Activated naive CD4-positive, alpha-beta T cell treated with anti-CD3 and anti-CD28 coated beads, Interleukin-2, amount 50 U/mL, for 24 hours (primary cell): ENCODE data around the gene TRAPPC10.
A peak's percentile ranks its signal among the peaks of the same experiment; 100 is the strongest.

Source experiments
- H3K27ac Mint-ChIP-seq: one replicate; pipeline ENCODE4 v1.8.0; 2021; ENCODE audit warnings: mild to moderate bottlenecking, mixed read lengths
- H3K27me3 Mint-ChIP-seq: one replicate; pipeline ENCODE4 v1.8.0; 2021; ENCODE audit warnings: mixed read lengths
- H3K36me3 Mint-ChIP-seq: one replicate; pipeline ENCODE4 v1.8.0; 2021; ENCODE audit warnings: mixed read lengths
- H3K4me1 Mint-ChIP-seq: one replicate; pipeline ENCODE4 v1.8.0; 2021; ENCODE audit warnings: mixed read lengths
- H3K4me3 Mint-ChIP-seq: one replicate; pipeline ENCODE4 v1.8.0; 2021; ENCODE audit warnings: mild to moderate bottlenecking, mixed read lengths
- H3K9me3 Mint-ChIP-seq: one replicate; pipeline ENCODE4 v1.8.0; 2021; ENCODE audit warnings: mixed read lengths

TRAPPC10 gene

GRCh38 chr21:44011123-44011522 lies 986 bp upstream of the TRAPPC10 start:
- H3K9me3 Mint-ChIP-seq, result no peaks in the 10 kb centered on the region
- H3K36me3 Mint-ChIP-seq, result peaks cover 2% of the 10 kb centered on the region
- no peaks in the 10 kb centered on the region for H3K27me3 Mint-ChIP-seq
- H3K4me1 Mint-ChIP-seq, result peaks cover 45% of the 10 kb centered on the region
- peak overlapping the region; percentile 94 for H3K4me3 Mint-ChIP-seq
- peak overlapping the region; percentile 96 for H3K27ac Mint-ChIP-seq

GRCh38 chr21:44012474-44013379 lies 618 bp downstream of the TRAPPC10 start:
- Mint-ChIP-seq H3K4me3 (peak overlapping the region; percentile 93), H3K4me1 (peaks cover 61% of the 10 kb centered on the region), H3K9me3 (no peaks in the 10 kb centered on the region), H3K36me3 (peaks cover 2% of the 10 kb centered on the region), H3K27me3 (no peaks in the 10 kb centered on the region), H3K27ac (peak overlapping the region; percentile 91)

- Mint-ChIP-seq H3K4me1 (peaks cover 67% of the 10 kb centered on the region), H3K27me3 (no peaks in the 10 kb centered on the region), H3K27ac (peak overlapping the region; percentile 91), H3K36me3 (peaks cover 2% of the 10 kb centered on the region), H3K4me3 (peak overlapping the region; percentile 93), H3K9me3 (no peaks in the 10 kb centered on the region)
Measured at GRCh38 chr21:44013380-44014088, 1.4 kb downstream of the TRAPPC10 start.

- H3K9me3 Mint-ChIP-seq, result no peaks in the 10 kb centered on the region
- H3K4me3 Mint-ChIP-seq, result peak overlapping the region; percentile 58
- H3K27ac Mint-ChIP-seq, result peak overlapping the region; percentile 79
- H3K36me3 Mint-ChIP-seq, result no peaks in the 10 kb centered on the region
- peaks cover 91% of the 10 kb centered on the region for H3K4me1 Mint-ChIP-seq
- no peaks in the 10 kb centered on the region for H3K27me3 Mint-ChIP-seq
Measured at GRCh38 chr21:44017601-44018000, 5.5 kb downstream of the TRAPPC10 start.

- peak overlapping the region; percentile 79 for H3K27ac Mint-ChIP-seq
- H3K4me1 Mint-ChIP-seq, result peaks cover 93% of the 10 kb centered on the region
- no peaks in the 10 kb centered on the region for H3K36me3 Mint-ChIP-seq
- no peaks in the 10 kb centered on the region for H3K9me3 Mint-ChIP-seq
- no peaks in the 10 kb centered on the region for H3K27me3 Mint-ChIP-seq
- peak overlapping the region; percentile 58 for H3K4me3 Mint-ChIP-seq
Measured at GRCh38 chr21:44018127-44018526, 6.0 kb downstream of the TRAPPC10 start.

GRCh38 chr21:44018813-44019567 lies 6.9 kb downstream of the TRAPPC10 start:
- H3K9me3 Mint-ChIP-seq, result no peaks in the 10 kb centered on the region
- H3K27ac Mint-ChIP-seq, result peak overlapping the region; percentile 65

GRCh38 chr21:44019568-44019958 lies 7.5 kb downstream of the TRAPPC10 start:
- Mint-ChIP-seq H3K9me3 (no peaks in the 10 kb centered on the region), H3K4me1 (peaks cover 92% of the 10 kb centered on the region), H3K36me3 (no peaks in the 10 kb centered on the region), H3K27ac (peak overlapping the region; percentile 65), H3K4me3 (peak overlapping the region; percentile 24), H3K27me3 (no peaks in the 10 kb centered on the region)

More at GRCh38 chr21:44018813-44019567, 6.9 kb downstream of the TRAPPC10 start:
- Mint-ChIP-seq H3K36me3 (no peaks in the 10 kb centered on the region), H3K27me3 (no peaks in the 10 kb centered on the region), H3K4me3 (peak overlapping the region; percentile 24), H3K4me1 (peaks cover 92% of the 10 kb centered on the region)

GRCh38 chr21:44020551-44020950 lies 8.4 kb downstream of the TRAPPC10 start:
- no peaks in the 10 kb centered on the region for H3K36me3 Mint-ChIP-seq
- H3K27ac Mint-ChIP-seq, result peak overlapping the region; percentile 30
- H3K9me3 Mint-ChIP-seq, result no peaks in the 10 kb centered on the region
- no peaks in the 10 kb centered on the region for H3K27me3 Mint-ChIP-seq
- peaks cover 92% of the 10 kb centered on the region for H3K4me1 Mint-ChIP-seq
- H3K4me3 Mint-ChIP-seq, result no peak overlapping the region

GRCh38 chr21:44021064-44021463 lies 9.0 kb downstream of the TRAPPC10 start:
- Mint-ChIP-seq H3K27ac (peak overlapping the region; percentile 74), H3K36me3 (no peaks in the 10 kb centered on the region), H3K9me3 (no peaks in the 10 kb centered on the region), H3K4me3 (peak overlapping the region; percentile 5), H3K4me1 (peaks cover 92% of the 10 kb centered on the region), H3K27me3 (no peaks in the 10 kb centered on the region)

GRCh38 chr21:44024257-44024656 lies 12.1 kb downstream of the TRAPPC10 start:
- Mint-ChIP-seq H3K9me3 (no peaks in the 10 kb centered on the region), H3K4me1 (peaks cover 90% of the 10 kb centered on the region), H3K27me3 (no peaks in the 10 kb centered on the region), H3K4me3 (no peak overlapping the region), H3K36me3 (peaks cover 4% of the 10 kb centered on the region), H3K27ac (peak overlapping the region; percentile 41)

- Mint-ChIP-seq H3K4me1 (peaks cover 90% of the 10 kb centered on the region), H3K9me3 (no peaks in the 10 kb centered on the region), H3K4me3 (peak overlapping the region; percentile 50), H3K27ac (peak overlapping the region; percentile 83), H3K27me3 (no peaks in the 10 kb centered on the region), H3K36me3 (peaks cover 5% of the 10 kb centered on the region)
Measured at GRCh38 chr21:44024887-44025353, 12.8 kb downstream of the TRAPPC10 start.

GRCh38 chr21:44027607-44028286 lies 15.6 kb downstream of the TRAPPC10 start:
- peaks cover 10% of the 10 kb centered on the region for H3K36me3 Mint-ChIP-seq
- no peaks in the 10 kb centered on the region for H3K27me3 Mint-ChIP-seq
- peaks cover 76% of the 10 kb centered on the region for H3K4me1 Mint-ChIP-seq
- no peaks in the 10 kb centered on the region for H3K9me3 Mint-ChIP-seq
- peak overlapping the region; percentile 55 for H3K27ac Mint-ChIP-seq
- H3K4me3 Mint-ChIP-seq, result no peak overlapping the region

GRCh38 chr21:44028287-44028659 lies 16.2 kb downstream of the TRAPPC10 start:
- Mint-ChIP-seq H3K27ac (no peak overlapping the region), H3K4me3 (no peak overlapping the region), H3K36me3 (peaks cover 11% of the 10 kb centered on the region), H3K4me1 (peaks cover 75% of the 10 kb centered on the region), H3K27me3 (no peaks in the 10 kb centered on the region), H3K9me3 (no peaks in the 10 kb centered on the region)

- peak overlapping the region; percentile 80 for H3K27ac Mint-ChIP-seq
- peaks cover 15% of the 10 kb centered on the region for H3K36me3 Mint-ChIP-seq
- H3K27me3 Mint-ChIP-seq, result no peaks in the 10 kb centered on the region
Measured at GRCh38 chr21:44029460-44030087, 17.5 kb downstream of the TRAPPC10 start.

More at GRCh38 chr21:44029460-44030087, 17.5 kb downstream of the TRAPPC10 start:
- Mint-ChIP-seq H3K4me3 (no peak overlapping the region), H3K4me1 (peaks cover 69% of the 10 kb centered on the region), H3K9me3 (no peaks in the 10 kb centered on the region)
